DMS153 treated with DMSO at 0.1 percent for 48 hours (cell line): ENCODE results near the gene MAP4K4.

Source experiments
- DNase-seq: peaks from one replicate; lab custom pipeline; 2025; ENCODE audit not compliant: unreplicated experiment; lab: John Stamatoyannopoulos, UW

The MAP4K4 gene

DNA sequence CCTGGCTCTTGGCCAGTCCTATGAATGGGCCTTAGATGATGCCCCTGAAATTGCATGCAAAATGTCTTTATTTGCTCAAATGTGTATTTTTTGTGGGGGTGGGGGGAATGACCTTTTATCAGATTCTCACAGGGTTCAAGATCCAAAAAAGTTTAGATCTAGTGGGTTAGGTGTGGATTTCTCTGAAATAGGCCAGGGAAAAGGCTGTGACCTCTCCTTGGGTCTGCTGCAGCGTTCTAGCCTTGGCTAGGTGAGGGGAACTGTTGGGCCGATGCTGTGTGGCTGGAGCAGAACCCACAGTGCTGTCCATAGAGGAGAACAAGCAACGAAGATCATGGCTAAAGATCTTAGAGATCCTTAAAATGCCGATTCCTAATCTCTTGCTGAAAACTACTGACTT lies 163.9 kb downstream of the MAP4K4 start:
- no peak for DNase-seq

DNA sequence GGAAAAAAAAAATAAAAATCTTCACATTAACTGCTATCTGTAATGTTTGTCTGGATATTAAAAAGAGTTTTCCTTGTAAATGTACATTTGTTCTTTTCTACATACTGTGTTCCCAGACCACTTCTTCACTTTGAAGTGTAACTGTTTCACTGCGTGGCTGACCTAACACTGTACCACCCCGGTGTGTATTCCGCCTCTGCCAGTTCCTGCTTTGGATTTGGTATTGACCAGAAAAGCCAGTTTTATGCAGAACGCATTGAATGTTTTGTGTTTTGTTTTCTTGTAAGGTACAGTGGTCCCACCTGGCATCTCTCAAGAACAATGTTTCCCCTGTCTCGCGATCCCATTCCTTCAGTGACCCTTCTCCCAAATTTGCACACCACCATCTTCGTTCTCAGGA lies 166.0 kb downstream of the MAP4K4 start:
- DNase-seq = no peak

DNA sequence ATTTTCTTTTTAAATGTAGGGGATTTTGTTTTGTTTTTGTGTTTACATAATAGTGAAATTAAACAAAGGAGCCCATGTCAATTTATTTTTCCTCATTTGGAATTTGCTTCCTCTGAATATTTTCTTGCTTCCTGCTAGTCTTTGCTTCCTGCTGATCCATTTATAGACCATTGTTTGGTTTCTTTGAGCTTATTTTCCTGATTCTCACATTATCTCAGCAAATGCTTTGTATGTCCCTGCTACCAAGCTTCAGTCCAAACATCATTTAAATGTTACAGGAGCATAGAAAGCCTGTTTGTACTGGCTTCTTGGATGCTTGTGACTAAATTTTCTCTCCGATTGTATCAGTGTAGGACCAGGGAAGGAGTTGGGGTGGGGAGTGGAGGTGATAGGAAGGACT lies 166.9 kb downstream of the MAP4K4 start:
- DNase-seq = no peak

DNA sequence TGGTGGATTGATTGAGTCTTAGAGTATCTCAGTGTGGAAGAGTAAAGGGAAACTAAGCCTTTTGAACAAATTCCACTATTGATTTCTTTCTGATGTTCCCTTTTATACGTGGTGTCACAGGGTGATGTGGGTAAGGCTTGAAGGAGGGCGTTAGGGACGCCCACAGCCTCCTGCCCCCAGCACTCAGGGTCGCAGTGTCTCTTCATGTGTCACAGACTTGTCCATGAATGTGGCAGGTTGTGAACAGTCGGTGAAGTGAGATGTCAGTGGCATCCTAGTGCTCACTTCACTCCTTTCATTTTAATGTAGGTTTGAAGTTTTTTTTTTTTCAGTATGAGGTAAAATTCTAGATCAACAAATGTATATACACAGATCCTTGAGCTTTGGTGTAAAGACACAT lies 171.0 kb downstream of the MAP4K4 start:
- DNase-seq = no peak

DNA sequence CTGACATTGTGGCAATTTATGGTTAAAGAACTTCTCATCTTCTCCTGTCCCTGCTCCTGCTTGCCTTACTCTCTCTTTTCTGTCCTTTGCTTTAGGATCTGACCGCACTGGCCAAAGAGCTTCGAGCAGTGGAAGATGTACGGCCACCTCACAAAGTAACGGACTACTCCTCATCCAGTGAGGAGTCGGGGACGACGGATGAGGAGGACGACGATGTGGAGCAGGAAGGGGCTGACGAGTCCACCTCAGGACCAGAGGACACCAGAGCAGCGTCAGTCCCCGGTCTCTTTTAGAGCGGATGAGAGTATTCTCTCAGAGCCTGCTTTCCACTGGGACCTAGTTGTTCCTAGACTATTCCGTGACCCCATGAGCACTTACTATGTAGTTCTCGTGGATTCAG lies 172.0 kb downstream of the MAP4K4 start:
- DNase-seq = no peak

DNA sequence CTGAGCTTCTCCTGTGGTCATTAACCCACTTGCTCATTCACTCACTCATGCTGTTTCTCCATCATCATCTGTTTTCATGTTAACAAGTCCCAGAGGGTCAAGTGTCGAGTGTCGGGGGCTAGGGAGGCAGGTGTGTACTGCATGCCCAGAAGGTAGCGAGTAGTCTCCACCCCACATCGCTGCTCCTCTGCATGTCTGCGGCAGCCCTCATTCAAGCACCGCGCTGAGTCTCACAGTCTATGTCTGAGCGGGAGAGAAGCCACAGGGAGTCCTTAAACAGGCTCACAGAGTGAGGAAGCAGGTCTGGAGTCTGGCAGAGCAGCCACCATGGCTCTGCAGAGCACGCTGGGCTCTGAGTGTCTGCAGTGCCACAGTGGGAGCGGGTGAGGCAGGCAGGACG lies 172.9 kb downstream of the MAP4K4 start:
- DNase-seq = no peak

DNA sequence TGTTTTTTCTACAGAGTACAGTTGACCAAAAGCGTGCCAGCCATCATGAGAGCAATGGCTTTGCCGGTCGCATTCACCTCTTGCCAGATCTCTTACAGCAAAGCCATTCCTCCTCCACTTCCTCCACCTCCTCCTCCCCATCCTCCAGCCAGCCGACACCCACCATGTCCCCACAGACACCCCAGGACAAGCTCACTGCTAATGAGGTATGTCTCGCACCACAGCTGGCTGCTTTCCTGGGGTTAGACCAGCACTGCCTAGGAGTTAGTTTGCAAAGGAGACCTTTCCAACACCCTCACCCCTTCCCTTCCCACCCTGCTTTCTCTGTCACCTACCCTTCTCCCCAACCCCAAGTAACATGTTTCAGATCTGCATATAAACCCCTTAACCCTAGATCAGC lies 174.0 kb downstream of the MAP4K4 start:
- no peak for DNase-seq

DNA sequence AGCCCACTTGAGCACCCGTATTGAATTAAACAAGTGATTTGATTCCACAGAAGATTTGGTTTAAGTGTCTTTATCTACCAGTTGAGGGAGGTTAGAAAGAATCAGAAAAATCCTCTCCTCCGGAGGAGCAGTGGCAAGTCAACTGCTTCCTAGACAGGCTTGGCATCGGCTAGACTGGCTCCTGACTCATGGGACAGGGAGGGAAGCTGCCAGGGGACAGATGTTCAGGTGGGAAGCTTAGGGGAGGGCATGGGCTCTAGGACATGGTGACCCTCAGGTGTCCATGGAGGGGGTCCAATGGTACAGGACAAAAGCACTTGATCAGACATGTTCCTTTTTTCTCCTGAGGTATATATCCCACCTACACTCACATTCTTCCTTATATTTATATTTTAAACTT lies 175.0 kb downstream of the MAP4K4 start:
- DNase-seq = no peak

DNA sequence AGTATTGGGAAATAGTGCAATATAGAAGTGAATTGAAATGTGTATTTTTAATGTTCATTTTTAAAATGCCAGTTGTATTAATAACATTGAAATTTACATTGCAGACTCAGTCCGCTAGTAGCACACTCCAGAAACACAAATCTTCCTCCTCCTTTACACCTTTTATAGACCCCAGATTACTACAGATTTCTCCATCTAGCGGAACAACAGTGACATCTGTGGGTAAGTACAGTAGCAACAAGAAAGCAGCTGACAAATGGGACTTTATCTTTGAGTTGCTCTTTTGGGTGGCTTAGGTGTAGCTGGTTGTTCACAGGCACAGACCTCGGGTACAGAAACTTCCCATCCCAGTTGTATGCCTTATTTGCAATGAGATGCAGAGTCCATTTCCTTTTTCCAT lies 176.0 kb downstream of the MAP4K4 start:
- DNase-seq = no peak

DNA sequence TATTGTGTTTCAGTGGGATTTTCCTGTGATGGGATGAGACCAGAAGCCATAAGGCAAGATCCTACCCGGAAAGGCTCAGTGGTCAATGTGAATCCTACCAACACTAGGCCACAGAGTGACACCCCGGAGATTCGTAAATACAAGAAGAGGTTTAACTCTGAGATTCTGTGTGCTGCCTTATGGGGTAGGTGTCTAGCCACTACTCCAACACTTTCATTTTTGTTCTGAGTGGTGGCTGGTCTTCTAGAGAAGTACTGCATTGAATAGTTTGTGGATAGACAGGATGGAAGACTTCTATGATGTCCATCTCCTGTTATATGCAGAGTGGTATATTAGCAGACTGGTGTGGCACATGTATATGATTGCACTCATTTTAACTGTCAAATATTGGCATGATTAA lies 176.6 kb downstream of the MAP4K4 start:
- no peak for DNase-seq

DNA sequence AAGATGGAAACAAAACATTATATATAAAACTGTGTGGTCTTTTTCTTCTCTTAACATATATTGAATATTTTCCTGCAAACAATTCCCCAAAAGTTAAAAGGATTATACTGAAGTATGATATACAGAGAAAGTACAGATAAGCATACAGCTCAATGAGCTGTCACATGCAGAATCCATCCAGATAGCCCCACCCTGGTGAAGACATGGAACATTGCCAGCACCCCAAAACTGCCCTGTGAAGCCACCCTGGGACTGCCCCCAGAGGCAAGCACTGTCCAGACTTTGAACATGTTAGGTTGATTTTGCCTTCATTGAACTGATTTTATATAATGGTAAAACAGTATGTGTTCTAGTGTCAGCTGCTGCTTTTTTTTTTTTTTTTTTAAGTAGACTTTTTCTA lies 182.0 kb downstream of the MAP4K4 start:
- no peak for DNase-seq

DNA sequence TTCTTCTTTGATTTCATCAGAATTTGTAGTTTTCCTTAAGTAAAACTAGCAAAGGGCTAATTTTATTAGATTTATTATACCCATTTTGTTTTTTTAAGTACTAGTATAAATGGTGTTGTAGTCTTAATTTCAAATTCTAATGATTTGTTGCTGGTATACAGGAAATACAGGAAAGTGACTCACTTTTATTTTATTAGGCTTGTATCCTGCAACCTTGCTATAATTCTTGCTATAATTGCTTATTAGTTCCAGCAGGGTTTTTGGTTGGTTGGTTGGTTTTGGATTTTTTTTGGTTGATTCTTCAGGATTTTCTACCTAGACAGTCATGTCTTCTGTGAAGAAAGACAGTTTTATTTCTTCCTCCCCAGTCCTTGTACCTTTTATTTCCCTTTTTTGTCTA lies 183.6 kb downstream of the MAP4K4 start:
- DNase-seq = no peak

DNA sequence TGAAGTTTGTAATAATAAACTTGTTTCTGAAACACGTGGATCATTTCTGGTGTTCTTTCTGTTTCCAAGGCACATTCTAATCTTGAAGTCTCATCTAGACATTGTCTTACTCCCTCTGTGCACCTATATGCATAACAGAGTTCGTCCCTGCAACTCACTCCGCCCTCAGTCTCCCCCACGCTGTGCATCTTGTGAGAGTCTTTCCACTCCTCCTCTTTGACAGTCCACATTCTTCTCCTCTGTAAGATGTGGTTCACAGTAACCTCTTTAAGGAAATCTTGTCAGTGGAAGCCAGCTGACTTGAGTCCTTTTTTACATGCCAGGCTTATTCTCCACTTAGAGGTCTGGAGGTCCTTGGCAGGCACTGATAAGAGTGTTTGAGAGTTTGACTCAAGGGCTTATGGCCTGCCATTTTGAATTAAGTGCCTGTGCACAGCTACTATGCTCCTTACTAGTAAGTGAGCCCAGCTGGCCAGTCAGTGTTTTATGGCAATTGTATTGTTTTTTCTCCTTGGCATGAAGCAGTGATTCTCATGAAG lies 185.3 kb downstream of the MAP4K4 start:
- DNase-seq = no peak

DNA sequence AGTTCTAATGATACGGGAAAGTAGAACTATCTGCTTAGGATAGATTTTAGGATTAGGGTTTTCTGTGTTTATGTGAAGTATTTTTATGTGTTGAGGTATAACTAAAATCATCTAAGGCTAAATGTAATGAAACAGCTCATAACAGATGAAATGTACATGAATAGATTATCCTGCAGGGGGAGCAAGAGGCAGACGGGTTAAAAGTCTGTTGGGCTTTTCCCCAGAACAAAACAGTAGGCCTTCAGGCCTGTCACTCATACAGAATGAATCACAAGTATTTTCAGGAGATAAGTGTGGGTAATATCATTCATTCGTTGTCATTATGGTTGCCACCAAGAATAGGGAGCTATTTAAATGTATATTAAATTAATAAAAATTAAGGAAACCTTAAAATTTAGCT lies 186.4 kb downstream of the MAP4K4 start:
- DNase-seq = peak; percentile 57

DNA sequence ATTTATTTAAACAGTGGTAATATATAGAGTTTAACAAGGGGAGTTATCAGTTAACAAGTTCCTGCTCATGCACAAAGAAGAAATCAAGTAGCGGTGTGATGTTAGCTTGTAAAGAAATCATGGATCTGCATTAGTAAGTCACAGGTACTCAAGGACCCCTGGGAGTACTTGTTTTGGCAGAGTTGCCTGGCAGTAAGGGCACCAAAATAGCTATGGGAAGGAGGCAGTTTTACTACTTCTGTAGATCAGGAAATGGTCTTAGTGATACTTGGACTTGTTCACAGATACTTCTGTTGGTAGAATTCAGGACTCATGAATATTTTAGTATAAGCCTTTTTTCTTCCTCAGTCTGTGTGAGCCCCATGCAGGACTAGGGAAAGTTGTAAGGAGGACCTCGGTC lies 186.9 kb downstream of the MAP4K4 start:
- no peak for DNase-seq

DNA sequence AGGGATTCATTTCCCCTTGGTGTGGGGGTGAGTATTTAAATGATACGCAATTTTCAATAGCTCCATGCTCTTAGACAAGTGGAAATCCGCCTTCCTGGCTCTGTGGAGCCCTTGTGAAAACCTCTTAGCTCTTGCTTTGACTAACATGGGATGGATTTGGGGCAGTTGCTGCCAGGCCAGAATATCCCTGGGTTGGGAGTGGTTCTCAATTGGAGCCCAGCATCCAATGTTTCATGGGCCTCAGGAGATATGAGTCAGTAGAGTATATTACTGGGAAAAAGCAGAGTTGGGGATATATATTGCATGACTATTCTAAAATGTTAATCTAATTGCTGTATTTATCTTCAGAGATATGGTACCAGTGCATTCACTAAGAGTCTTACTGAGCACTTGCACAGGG lies 189.8 kb downstream of the MAP4K4 start:
- DNase-seq = no peak

DNA sequence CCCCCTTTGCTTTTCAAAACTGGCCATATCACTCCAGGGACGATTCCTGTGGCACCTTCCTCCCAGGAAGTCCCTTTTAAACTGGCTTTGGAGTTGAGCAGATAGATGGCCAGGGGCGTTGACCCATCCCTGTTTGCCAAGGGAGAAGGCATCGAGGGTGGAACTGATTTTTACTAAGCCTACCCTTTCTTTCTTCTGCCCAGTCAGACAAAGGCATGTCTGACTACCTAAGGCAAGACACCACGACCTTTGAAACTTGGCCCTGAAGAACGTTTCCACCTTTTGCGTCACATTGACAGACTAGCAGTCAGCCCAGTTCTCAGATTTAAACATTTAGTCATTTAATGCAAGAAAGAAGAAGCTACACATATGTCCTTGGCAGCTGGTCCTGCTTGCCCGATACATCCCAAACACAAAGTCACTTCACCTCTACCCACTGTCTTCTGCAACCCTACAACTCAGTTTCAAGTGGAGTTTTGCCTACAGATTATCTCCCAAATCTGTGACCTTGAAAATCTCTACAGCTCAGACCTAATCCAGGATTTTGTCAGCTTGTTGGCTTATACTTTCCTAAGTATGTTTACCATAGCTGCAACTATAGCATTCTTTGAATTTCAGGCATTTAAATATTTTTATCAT lies 192.1 kb downstream of the MAP4K4 start:
- no peak for DNase-seq

DNA sequence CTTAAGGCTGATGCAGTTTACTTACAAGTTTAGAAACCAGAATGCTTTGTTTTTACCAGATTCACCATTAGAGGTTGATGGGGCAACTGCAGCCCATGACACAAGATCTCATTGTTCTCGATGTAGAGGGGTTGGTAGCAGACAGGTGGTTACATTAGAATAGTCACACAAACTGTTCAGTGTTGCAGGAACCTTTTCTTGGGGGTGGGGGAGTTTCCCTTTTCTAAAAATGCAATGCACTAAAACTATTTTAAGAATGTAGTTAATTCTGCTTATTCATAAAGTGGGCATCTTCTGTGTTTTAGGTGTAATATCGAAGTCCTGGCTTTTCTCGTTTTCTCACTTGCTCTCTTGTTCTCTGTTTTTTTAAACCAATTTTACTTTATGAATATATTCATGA lies 194.9 kb downstream of the MAP4K4 start:
- DNase-seq = no peak

DNA sequence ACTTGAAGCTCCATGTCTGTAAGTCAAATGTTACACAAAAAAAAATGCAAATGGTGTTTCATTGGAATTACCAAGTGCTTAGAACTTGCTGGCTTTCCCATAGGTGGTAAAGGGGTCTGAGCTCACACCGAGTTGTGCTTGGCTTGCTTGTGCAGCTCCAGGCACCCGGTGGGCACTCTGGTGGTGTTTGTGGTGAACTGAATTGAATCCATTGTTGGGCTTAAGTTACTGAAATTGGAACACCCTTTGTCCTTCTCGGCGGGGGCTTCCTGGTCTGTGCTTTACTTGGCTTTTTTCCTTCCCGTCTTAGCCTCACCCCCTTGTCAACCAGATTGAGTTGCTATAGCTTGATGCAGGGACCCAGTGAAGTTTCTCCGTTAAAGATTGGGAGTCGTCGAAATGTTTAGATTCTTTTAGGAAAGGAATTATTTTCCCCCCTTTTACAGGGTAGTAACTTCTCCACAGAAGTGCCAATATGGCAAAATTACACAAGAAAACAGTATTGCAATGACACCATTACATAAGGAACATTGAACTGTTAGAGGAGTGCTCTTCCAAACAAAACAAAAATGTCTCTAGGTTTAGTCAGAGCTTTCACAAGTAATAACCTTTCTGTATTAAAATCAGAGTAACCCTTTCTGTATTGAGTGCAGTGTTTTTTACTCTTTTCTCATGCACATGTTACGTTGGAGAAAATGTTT lies 196.3 kb downstream of the MAP4K4 start:
- DNase-seq = no peak

DNA sequence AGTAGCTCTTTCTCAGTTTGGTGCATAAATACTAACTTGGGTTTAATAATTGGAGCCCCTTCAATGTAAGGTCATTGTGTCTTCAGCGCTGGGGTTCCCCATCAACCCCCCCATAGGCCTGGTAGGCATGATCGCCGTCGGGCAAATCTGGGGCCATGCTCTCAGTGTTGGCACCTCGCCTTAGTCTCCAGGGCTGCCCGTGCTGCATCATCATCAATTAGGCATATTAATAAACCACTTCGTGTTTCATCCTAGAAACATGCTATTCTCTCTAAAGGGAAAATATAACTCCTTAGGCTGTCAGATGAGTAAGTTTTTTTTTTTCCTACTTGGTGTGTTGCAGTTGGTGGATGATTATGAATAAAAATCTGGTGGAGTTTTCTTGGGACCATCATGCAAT lies 197.5 kb downstream of the MAP4K4 start:
- no peak for DNase-seq

DNA sequence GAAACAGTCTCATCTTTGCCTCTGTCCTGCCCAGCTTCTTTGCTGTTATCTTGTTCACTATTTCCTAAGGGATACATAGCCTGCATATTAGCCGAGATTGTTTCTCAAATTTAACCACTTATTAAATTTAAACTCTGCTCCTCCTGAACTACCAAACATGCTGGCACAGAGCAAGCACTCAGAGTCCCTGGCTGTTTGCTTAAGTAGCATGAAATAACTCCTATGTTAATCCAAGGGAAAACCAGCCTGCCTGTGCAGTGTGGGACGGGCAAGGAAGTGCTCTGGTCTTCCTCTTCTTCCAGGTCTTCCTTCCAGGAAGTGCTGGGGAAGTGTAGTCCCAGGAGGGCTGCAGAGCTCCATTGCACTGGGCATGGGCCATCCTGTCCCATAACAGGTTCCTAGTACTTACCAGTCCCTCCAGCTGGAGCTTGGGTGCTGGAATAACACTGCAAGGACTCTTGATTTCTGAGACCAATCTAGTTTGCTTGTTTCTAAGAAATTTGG lies 198.4 kb downstream of the MAP4K4 start:
- no peak for DNase-seq

DNA sequence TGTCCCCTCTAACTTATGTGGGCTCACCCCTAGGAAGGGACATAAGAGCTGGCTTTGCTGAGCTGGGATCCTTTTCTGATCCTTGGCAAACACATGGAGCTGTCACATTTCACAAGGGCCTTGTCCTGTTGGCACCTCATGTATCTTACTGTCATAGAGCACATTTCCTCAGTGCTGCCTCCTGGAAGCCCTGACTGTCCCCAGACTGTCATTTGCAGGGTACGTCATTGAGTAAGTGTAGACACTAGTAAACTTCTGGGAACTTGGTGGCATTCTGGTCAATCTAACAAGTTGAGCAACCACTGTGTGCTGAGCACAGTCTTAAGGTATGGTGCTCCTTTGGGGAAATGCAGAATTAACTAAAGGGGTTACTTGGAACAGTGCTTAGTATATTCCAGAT lies 199.8 kb downstream of the MAP4K4 start:
- no peak for DNase-seq

DNA sequence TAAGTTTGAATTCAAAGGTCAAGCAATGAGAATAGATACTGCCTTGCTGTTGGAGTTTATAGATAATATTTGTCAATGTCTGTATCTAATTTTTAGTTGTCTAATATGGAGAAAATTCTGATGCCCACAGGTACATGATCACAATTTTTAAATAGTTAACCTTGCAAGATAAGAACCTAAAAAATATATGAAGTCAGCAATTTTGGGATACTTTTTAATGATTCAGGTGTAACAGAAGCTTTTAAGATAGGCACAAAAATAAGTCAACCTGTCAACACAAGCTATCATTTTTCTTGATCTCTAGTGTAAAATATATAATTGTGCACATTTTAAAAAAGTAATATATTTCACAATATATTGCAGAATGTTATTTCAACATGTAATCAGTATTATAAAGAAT lies 201.8 kb downstream of the MAP4K4 start:
- DNase-seq = no peak
